SU-DHL-6 (cell line): ENCODE data around the gene RAB11A.

Experiments used
- CTCF ChIP-seq: fragments of 200-600 bp; sonication (generic); IDR thresholded peaks from one replicate; pipeline ENCODE4 v1.5.1; 2017; ENCODE audit warnings: antibody characterized with exemption, mild to moderate bottlenecking, low read length, moderate library complexity; ENCODE audit not compliant: insufficient read depth, poor library complexity, severe bottlenecking
- EZH2phosphoT487 ChIP-seq: fragments of 200-600 bp; sonication (generic), shearing (Covaris generic); conservative IDR thresholded peaks from 2 replicates; pipeline ENCODE4 v1.6.1; 2018; ENCODE audit warnings: mild to moderate bottlenecking, antibody characterized with exemption, low read length, moderate library complexity, mixed read lengths

GRCh38 chr15:65884511-65884910 lies 15.2 kb downstream of the RAB11A start:
- TF ChIP-seq CTCF: no peak
- no peak for TF ChIP-seq EZH2phosphoT487
